Left ventricle myocardium superior (tissue), 1 donor: Measurements from ENCODE around the gene GIMAP6. TPM values are rescaled to one million over a fixed set of nuclear protein-coding genes. Genes with fewer than 3 reads are reported as not detected.
"Not testable (repeated sequence)": the region's sequence is repeated elsewhere in the genome, so short reads cannot be mapped to it uniquely, and the experiment has no call there.

Experiments
- ATAC-seq: fragments of 200-7000 bp; cut with Tn5 transposase; one replicate; pipeline ENCODE4 v1.9.1; 2020; ENCODE audit warnings: mild to moderate bottlenecking, moderate library complexity
- DNase-seq: peaks from one replicate; pipeline ENCODE4 v3.0.0-alpha.2; 2020
- intact Hi-C: fragments of 100-400 bp; cut with micrococcal nuclease; formaldehyde crosslinking; loops from one replicate; pipeline ENCODE4 v1.11.0; 2022
- total RNA-seq: library from RNA; stranded (reverse); fragmentation: NEBNext Ultra II Directional; extraction: Animal tissue kit (Norgen Biotek cat#: 25700); gene quantifications from one replicate; pipeline ENCODE4 v1.2.1, GENCODE V29; 2021
- donor health status: DM: no; HTN: yes; CAD: no; lungs with severe emphysema.

Gene GIMAP6
- total RNA-seq, 1 donor from 2014 or later, result 31.5 TPM

DNA sequence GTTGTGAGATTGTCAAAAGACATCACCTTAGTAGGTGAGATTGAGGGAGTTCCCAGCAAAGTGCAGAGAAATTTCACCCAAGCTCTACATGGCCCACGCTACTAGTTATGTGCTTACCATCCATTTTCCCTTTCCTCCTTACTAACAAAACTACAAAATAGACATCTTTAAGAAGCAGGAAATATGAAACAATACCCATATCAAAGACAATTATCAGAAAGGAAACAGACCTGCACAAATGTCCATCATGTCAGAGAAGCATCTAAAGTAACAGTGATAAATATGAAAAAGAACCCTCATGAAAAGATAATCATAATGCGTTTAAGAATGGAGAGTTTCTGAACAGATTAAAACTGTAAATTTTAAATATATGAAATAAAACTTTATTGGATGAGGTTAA lies 36.8 kb downstream of the GIMAP6 start:
- ATAC-seq, result no peak
- no peak for DNase-seq
- intact Hi-C loops, result no loop called here

DNA sequence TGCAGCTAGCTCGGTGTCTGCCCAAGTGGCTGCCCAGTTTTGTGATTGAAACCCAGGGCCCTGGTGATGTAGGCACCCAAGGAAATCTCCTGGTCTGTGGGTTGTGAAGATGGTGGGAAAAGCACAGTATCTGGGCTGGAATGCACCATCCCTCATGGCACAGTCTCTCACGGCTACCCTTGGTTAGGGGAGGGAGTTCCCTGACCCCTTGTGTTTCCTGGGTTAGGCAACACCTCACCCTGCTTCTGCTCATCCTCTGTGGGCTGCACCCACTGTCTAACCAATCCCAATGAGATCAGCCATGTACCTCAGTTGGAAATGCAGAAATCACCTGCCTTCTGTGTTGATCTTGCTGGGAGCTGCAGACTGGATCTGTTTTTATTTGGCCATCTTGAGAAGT lies 37.4 kb downstream of the GIMAP6 start:
- DNase-seq (no peak), ATAC-seq (no peak)
- intact Hi-C loops, result no loop called here

DNA sequence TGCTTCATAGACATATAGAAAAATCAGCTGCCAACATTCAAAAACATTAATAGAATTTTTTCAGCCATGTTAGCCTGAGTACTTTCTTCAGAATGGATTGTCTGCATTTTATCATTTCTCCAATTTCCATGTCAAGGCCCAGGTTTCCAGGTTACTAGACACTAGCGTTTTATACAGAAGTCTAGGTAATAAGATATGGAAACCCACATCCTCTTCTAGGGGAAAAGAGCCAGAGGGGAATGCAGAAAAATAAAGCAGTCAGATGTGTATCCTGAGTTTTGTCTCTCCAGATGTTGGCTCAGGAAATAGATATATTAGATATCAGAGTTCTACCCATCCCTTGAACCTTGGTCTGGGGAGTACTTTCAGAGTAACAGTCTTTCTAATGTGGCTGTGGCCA lies 44.6 kb downstream of the GIMAP6 start:
- DNase-seq, result no peak
- intact Hi-C loops, result no loop called here

DNA sequence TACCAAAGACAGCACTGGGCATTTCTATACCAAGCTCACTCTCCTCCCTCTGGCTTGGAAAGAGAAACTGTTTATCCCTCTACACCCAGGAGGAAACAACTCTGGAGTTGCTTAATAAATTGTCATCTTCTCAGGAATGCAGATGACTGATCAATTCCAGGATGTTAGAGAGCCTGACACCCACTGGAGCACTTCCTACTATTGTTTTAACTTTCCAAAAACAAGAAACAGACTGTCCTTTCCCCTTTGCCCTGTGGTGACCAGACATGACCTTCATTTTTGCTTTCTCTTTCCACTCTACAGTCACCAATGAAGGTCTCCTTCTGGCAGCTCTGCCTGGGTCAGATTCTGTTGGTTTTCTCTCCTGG lies 45.4 kb downstream of the GIMAP6 start:
- DNase-seq (no peak), ATAC-seq (peak; percentile 88)
- intact Hi-C loops, result no loop called here

More for the DNA sequence above, 44.6 kb downstream of the GIMAP6 start:
- no peak for ATAC-seq

DNA sequence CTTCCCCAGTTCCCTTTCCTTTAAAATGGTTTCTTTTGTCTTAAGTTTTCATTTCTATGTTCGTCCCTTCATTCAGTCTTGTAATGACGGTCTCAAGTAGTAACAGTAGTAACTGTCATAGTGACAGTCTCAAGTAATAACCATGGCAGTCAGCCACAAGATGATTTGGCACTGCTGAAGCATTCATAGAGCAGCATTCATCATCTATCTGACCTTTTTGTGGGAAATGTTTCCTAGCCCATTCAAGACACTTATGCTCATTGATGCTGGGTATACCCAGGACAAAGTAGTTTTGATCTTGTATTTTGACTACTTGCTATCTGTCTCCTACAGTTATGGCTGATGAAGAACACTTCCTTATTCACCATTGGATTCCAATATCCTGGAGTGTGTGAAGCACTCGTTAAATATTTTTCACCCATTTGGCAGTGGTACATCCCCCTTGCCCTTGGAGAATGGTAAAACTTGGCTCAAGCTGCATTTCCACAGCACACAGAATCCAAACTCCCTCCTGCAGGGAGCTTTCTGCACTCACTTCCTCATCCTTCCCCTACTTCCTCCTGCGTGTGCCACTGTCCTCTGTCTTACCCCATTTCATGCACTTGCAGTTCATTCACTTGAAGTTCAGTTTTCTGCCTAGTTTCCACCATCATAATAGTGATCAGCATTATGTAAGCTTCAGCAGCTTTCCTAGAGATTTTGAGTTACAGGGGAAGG lies 46.0 kb downstream of the GIMAP6 start:
- DNase-seq (no peak), ATAC-seq (peak; percentile 67)
- intact Hi-C loops, result no loop called here

DNA sequence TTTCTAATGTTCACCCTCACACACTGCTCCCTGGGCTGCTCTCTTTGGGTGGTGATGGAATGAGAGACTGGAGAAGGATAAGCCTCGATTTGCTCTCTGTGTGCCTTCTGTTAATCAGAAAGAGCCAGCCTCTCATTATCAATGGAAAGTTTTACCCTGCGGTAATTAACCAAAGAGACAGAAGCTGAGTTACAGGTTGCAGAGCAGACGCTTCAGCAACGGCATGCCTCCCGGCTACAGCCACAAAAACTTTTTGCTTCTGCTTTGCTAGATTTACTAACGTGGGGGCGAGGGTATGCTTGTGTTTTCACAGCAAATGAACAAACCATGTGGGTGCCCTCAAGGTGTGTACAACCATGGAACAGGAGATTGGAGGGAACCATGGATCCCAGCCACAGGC lies 47.0 kb downstream of the GIMAP6 start:
- intact Hi-C loops, result no loop called here
- ATAC-seq (no peak), DNase-seq (no peak)

DNA sequence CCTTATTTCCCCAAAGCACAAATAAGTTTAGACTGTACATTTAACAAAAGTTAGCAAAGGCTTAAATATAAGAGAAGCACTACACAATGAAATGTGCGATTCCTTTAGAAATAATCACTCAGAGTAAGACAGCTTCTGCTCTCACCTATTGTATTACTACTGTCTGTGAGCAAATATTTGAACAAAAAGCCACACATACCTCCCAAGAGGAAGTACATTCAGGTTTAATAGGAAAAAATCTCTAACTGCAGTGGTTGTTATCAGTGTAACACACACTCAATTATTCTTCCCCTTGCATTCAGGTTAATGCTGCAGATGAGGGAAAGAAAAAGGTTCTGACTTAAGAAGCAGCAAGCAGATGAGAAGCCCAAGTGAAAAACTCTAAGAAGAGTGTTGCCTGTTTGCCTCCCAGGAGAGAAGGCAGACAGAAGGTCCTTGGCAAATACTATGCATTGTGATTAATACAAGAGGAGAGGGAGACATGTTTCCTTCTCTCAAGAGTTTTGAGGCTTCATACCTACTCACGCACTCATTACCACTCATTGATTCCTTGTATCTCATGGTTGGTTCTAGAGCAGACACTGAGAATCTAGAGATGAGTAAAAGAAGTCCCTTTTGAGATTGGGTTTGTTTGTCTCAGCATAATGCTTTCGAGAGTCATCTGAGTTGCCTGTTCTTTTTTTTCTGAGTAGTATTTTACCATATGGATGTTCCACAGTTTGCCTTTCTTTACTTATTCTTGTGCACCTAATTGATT lies 51.4 kb downstream of the GIMAP6 start:
- intact Hi-C loops, result no loop called here
- ATAC-seq, result no peak
- no peak for DNase-seq

DNA sequence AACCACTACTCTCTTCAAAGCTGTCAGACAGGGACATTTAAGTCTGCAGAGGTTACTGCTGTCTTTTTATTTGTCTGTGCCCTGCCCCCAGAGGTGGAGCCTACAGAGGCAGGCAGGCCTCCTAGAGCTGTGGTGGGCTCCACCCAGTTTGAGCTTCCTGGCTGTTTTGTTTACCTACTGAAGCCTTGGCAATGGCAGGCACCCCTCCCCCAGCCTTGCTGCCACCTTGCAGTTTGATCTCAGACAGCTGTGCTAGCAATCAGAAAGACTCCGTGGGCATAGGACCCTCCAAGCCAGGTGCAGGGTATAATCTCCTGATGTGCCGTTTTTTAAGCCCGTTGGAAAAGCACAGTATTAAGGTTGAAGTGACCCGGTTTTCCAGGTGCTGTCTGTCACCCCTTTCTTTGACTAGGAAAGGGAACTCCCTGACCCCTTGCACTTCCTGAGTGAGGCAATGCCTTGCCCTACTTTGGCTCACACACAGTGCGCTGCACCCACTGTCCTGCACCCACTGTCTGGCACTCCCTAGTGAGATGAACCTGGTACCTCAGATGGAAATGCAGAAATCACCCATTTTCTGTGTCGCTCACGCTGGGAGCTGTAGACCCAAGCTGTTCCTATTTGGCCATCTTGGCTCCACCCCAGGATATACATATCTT lies 52.1 kb downstream of the GIMAP6 start:
- intact Hi-C loops, DNase-seq, ATAC-seq: not testable (repeated sequence)

Other genes with a start within 250 kb of the GIMAP6 start
- gene GIMAP8, start 181.8 kb downstream of the GIMAP6 start, total RNA-seq, result 16.2 TPM
- gene GIMAP7, start 117.5 kb downstream of the GIMAP6 start, total RNA-seq, result 24.1 TPM
- 40.2 TPM for gene GIMAP4, start 65.0 kb downstream of the GIMAP6 start, total RNA-seq
- gene GIMAP2, start 53.3 kb upstream of the GIMAP6 start, total RNA-seq, result 6.9 TPM
- gene GIMAP1, start 84.2 kb upstream of the GIMAP6 start, total RNA-seq, result 6.7 TPM
- 9.8 TPM for gene GIMAP5, start 105.0 kb upstream of the GIMAP6 start, total RNA-seq
- 45.2 TPM for gene TMEM176B, start 168.0 kb upstream of the GIMAP6 start, total RNA-seq
- 30.1 TPM for gene TMEM176A, start 168.4 kb upstream of the GIMAP6 start, total RNA-seq
- 0.17 TPM for gene AOC1, start 220.1 kb upstream of the GIMAP6 start, total RNA-seq